ENCODE data around the gene HES2.
"Not testable (repeated sequence)": the region's sequence is repeated elsewhere in the genome, so short reads cannot be mapped to it uniquely, and the experiment has no call there.

HES2 gene

GRCh38 chr1:6419804-6420453, at the start of gene HES2:
HES2 (minus strand) TSS chr1:6419919; CDS start chr1:6419820, 99 bp downstream.
- no peak for DNase-seq

- DNase-seq, result no peak
These were observed 49.2 kb upstream of the HES2 start for GRCh38 chr1:6468729-6469461.

- DNase-seq, result no peak
These were observed 48.3 kb upstream of the HES2 start for GRCh38 chr1:6467744-6468688.

GRCh38 chr1:6467224-6467623, 47.5 kb upstream of the HES2 start:
- no peak for DNase-seq

- no peak for DNase-seq
These were observed 47.0 kb upstream of the HES2 start for GRCh38 chr1:6466751-6467150.

- DNase-seq, result no peak
These were observed 46.3 kb upstream of the HES2 start, which contains the start of gene TNFRSF25 for GRCh38 chr1:6466023-6466422. TNFRSF25 (minus strand) TSS chr1:6466173; CDS start chr1:6466107, 66 bp downstream.

GRCh38 chr1:6465461-6466005, 45.8 kb upstream of the HES2 start:
- no peak for DNase-seq

- no peak for DNase-seq
These were observed 45.2 kb upstream of the HES2 start for GRCh38 chr1:6464915-6465314.

- no peak for DNase-seq
These were observed 44.8 kb upstream of the HES2 start for GRCh38 chr1:6464514-6464836.

GRCh38 chr1:6463120-6463412, 43.3 kb upstream of the HES2 start:
- no peak for DNase-seq

- DNase-seq, result no peak
These were observed 42.8 kb upstream of the HES2 start for GRCh38 chr1:6462412-6463119.

- no peak for DNase-seq
These were observed 42.1 kb upstream of the HES2 start for GRCh38 chr1:6461538-6462411.

- no peak for DNase-seq
These were observed 41.4 kb upstream of the HES2 start for GRCh38 chr1:6461051-6461530.

- DNase-seq, result no peak
These were observed 40.8 kb upstream of the HES2 start for GRCh38 chr1:6460301-6461050.

- DNase-seq, result no peak
These were observed 40.1 kb upstream of the HES2 start for GRCh38 chr1:6459850-6460265.

GRCh38 chr1:6456800-6457466, 37.2 kb upstream of the HES2 start:
- no peak for DNase-seq

GRCh38 chr1:6455752-6456520, 36.2 kb upstream of the HES2 start:
- not testable (repeated sequence) for DNase-seq

- no peak for DNase-seq
These were observed 35.4 kb upstream of the HES2 start for GRCh38 chr1:6454856-6455751.

All from NCI-H1930 (cell line).